HepG2 (cell line): ENCODE results near the gene KCNF1. TPM values are rescaled to one million over a fixed set of nuclear protein-coding genes. Genes with fewer than 3 reads are reported as not detected.
A peak's percentile ranks its signal among the peaks of the same experiment; 100 is the strongest.

Experiments
- polyA plus RNA-seq, 8 experiments: library from polyadenylated mRNA; depleted of rRNA in 3 of 8; stranded (reverse) in 7 of 8; unstranded in 1 of 8; fragments of >200 nt; fragmentation: Illumina TruSeq in 4 of 8; extraction: Trizol in 4 of 8; gene quantifications; 2 replicates each; pipeline versions ENCODE4 v1.2.1 to v1.2.3, GENCODE V29; 2011 to 2016; ENCODE audit warnings: low read depth in 4 of 8, missing spikeins in 1 of 8, mixed read lengths in 1 of 8; ENCODE audit not compliant: insufficient read depth in 1 of 8
- total RNA-seq, 5 experiments: library from RNA; depleted of rRNA; stranded (reverse); fragments of >200 nt; fragmentation: Illumina TruSeq; extraction: Trizol; gene quantifications; 2 replicates each; pipeline ENCODE4 v1.2.3, GENCODE V29; 2016; ENCODE audit warnings: low read depth in 1 of 5
- TF ChIP-seq, protein P1 (sequence below): sonication (generic); formaldehyde crosslinking; IDR thresholded peaks from 2 replicates; pipeline ENCODE4 v1.9.0; 2022; ENCODE audit warnings: missing genetic modification reagents, mild to moderate bottlenecking, borderline replicate concordance
- TF ChIP-seq, protein P2 (sequence below): sonication (generic); formaldehyde crosslinking; IDR thresholded peaks from 2 replicates; pipeline ENCODE4 v1.5.0; 2020; ENCODE audit warnings: mild to moderate bottlenecking, missing genetic modification reagents, borderline replicate concordance

Gene KCNF1
- total and polyA plus RNA-seq, 2 of the 13 experiments (the other 11 are each of a cell fraction or from before 2014, with no cell fraction given), result 0.09 to 0.12 TPM

DNA sequence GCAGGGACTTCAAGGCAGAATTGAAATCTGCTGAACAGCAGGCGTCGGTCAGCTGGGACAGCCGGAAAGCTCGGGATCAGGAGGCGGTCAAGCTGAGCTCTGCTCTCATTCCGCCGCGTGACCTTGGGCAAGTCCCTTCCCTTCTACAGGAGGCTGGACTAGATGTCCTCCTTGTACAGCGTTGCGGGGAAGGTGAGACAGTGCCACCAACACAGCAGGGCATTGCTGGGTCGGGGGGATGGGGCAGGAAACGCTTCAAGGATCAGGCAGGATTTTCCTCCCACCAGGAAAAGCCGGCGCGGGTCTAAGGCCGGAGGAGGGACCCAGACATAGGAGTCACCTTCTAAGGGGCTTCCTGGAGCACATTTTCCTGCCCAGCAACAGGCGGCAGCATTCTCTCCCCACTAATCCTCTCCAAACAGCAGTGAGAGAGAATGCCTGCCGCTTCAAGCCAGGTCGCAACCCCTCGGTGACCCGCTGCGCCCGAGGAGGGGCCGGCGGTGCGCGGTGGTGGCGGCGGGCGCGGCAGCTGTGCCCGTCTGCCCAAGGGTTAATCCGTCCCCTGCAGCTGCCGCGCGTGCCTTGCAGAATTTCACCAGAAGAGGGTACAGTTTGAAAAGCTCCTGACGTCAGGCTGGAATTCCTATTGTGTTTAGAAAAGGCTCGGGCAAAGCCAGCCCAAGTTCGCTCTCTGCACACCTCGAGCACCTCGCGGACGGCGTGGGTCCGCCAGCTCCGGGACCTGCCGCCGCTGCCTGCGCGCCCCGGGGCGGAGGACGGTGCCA, at the start of gene KCNF1 (continued):
- TF ChIP-seq, protein P1, sequence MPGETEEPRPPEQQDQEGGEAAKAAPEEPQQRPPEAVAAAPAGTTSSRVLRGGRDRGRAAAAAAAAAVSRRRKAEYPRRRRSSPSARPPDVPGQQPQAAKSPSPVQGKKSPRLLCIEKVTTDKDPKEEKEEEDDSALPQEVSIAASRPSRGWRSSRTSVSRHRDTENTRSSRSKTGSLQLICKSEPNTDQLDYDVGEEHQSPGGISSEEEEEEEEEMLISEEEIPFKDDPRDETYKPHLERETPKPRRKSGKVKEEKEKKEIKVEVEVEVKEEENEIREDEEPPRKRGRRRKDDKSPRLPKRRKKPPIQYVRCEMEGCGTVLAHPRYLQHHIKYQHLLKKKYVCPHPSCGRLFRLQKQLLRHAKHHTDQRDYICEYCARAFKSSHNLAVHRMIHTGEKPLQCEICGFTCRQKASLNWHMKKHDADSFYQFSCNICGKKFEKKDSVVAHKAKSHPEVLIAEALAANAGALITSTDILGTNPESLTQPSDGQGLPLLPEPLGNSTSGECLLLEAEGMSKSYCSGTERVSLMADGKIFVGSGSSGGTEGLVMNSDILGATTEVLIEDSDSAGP (CRISPR knock-in tag), result 0 out of 2 replicates have a peak, but pooled peaks have one; percentile 49
- TF ChIP-seq, protein P2, sequence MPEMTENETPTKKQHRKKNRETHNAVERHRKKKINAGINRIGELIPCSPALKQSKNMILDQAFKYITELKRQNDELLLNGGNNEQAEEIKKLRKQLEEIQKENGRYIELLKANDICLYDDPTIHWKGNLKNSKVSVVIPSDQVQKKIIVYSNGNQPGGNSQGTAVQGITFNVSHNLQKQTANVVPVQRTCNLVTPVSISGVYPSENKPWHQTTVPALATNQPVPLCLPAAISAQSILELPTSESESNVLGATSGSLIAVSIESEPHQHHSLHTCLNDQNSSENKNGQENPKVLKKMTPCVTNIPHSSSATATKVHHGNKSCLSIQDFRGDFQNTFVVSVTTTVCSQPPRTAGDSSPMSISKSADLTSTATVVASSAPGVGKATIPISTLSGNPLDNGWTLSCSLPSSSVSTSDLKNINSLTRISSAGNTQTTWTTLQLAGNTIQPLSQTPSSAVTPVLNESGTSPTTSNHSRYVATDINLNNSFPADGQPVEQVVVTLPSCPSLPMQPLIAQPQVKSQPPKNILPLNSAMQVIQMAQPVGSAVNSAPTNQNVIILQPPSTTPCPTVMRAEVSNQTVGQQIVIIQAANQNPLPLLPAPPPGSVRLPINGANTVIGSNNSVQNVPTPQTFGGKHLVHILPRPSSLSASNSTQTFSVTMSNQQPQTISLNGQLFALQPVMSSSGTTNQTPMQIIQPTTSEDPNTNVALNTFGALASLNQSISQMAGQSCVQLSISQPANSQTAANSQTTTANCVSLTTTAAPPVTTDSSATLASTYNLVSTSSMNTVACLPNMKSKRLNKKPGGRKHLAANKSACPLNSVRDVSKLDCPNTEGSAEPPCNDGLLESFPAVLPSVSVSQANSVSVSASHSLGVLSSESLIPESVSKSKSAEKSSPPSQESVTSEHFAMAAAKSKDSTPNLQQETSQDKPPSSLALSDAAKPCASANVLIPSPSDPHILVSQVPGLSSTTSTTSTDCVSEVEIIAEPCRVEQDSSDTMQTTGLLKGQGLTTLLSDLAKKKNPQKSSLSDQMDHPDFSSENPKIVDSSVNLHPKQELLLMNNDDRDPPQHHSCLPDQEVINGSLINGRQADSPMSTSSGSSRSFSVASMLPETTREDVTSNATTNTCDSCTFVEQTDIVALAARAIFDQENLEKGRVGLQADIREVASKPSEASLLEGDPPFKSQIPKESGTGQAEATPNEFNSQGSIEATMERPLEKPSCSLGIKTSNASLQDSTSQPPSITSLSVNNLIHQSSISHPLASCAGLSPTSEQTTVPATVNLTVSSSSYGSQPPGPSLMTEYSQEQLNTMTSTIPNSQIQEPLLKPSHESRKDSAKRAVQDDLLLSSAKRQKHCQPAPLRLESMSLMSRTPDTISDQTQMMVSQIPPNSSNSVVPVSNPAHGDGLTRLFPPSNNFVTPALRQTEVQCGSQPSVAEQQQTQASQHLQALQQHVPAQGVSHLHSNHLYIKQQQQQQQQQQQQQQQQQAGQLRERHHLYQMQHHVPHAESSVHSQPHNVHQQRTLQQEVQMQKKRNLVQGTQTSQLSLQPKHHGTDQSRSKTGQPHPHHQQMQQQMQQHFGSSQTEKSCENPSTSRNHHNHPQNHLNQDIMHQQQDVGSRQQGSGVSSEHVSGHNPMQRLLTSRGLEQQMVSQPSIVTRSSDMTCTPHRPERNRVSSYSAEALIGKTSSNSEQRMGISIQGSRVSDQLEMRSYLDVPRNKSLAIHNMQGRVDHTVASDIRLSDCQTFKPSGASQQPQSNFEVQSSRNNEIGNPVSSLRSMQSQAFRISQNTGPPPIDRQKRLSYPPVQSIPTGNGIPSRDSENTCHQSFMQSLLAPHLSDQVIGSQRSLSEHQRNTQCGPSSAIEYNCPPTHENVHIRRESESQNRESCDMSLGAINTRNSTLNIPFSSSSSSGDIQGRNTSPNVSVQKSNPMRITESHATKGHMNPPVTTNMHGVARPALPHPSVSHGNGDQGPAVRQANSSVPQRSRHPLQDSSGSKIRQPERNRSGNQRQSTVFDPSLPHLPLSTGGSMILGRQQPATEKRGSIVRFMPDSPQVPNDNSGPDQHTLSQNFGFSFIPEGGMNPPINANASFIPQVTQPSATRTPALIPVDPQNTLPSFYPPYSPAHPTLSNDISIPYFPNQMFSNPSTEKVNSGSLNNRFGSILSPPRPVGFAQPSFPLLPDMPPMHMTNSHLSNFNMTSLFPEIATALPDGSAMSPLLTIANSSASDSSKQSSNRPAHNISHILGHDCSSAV (CRISPR knock-in tag), result no peak
